IMR-90 (cell line): ENCODE measurements around the gene CCDC70. TPM values are rescaled to one million over a fixed set of nuclear protein-coding genes. Genes with fewer than 3 reads are reported as not detected.

Source experiments
- ATAC-seq: fragments of 200-7000 bp; cut with Tn5 transposase; 2 replicates; pipeline ENCODE4 v1.9.1; 2020; ENCODE audit warnings: low read depth, mild to moderate bottlenecking, moderate library complexity
- BruUV-seq: library from RNA; stranded (reverse); fragments of 400-500 nt; replicated peaks from 2 replicates; lab custom pipeline; 2021; lab: Mats Ljungman, UMichigan
- CTCF ChIA-PET: fragments of 300-600 bp; formaldehyde crosslinking; extraction: SDS; loops from one replicate; lab custom pipeline; 2021; ENCODE audit warnings: antibody characterized with exemption; lab: Yijun Ruan, JAX
- POLR2A ChIA-PET: fragments of 300-600 bp; sonication (Branson Sonifier 250); formaldehyde crosslinking; loops from one replicate; lab custom pipeline; 2022; ENCODE audit warnings: antibody characterized with exemption; ENCODE audit not compliant: unreplicated experiment; lab: Charles Lee
- DNase-seq: peaks from one replicate; pipeline ENCODE4 v3.0.0; 2013
- H2AFZ ChIP-seq: replicated peaks from 2 replicates; pipeline ENCODE3; 2013; ENCODE audit warnings: low read length, mild to moderate bottlenecking; ENCODE audit not compliant: poor library complexity
- H2AK5ac ChIP-seq: 2 replicates; pipeline ENCODE4 v1.6.1; 2013; ENCODE audit warnings: low read depth, low read length, inconsistent platforms
- H2AK9ac ChIP-seq: replicated peaks from 2 replicates; pipeline ENCODE3; 2013; ENCODE audit warnings: mild to moderate bottlenecking, low read depth, low read length, moderate library complexity; ENCODE audit not compliant: poor library complexity
- H2BK120ac ChIP-seq: 2 replicates; pipeline ENCODE4 v1.6.1; 2013; ENCODE audit warnings: low read depth, low read length, inconsistent platforms
- H2BK15ac ChIP-seq: 3 replicates; pipeline ENCODE4 v1.6.1; 2013; ENCODE audit warnings: low read depth, low read length, inconsistent platforms
- H2BK20ac ChIP-seq: 2 replicates; pipeline ENCODE4 v1.6.1; 2013; ENCODE audit warnings: low read depth, mild to moderate bottlenecking, inconsistent platforms, low read length, moderate library complexity
- H2BK5ac ChIP-seq: 2 replicates; pipeline ENCODE4 v1.6.1; 2013; ENCODE audit warnings: mild to moderate bottlenecking, low read depth, low read length, inconsistent platforms; ENCODE audit not compliant: poor library complexity, severe bottlenecking
- H3K14ac ChIP-seq: replicated peaks from 2 replicates; pipeline ENCODE4 v1.6.1; 2013; ENCODE audit warnings: low read depth, low read length, inconsistent platforms
- H3K18ac ChIP-seq: 2 replicates; pipeline ENCODE4 v1.6.1; 2013; ENCODE audit warnings: low read depth, low read length, control low read depth
- H3K23ac ChIP-seq: 2 replicates; pipeline ENCODE4 v1.6.1; 2013; ENCODE audit warnings: low read depth, low read length, inconsistent platforms
- H3K27ac ChIP-seq: 2 replicates; pipeline ENCODE4 v1.5.1; 2013; ENCODE audit warnings: mild to moderate bottlenecking, control low read depth, low read length; ENCODE audit not compliant: insufficient read depth
- H3K27me3 ChIP-seq: 2 replicates; pipeline ENCODE4 v1.6.1; 2013; ENCODE audit warnings: low read length; ENCODE audit not compliant: control insufficient read depth, insufficient read depth
- H3K36me3 ChIP-seq: 2 replicates; pipeline ENCODE4 v1.6.1; 2013; ENCODE audit warnings: low read length, mixed read lengths; ENCODE audit not compliant: control insufficient read depth, insufficient read depth
- H3K4ac ChIP-seq: 2 replicates; pipeline ENCODE4 v1.6.1; 2013; ENCODE audit warnings: low read depth, low read length, inconsistent platforms
- H3K4me1 ChIP-seq: 2 replicates; pipeline ENCODE4 v1.6.1; 2013; ENCODE audit warnings: low read length, mixed read lengths; ENCODE audit not compliant: control insufficient read depth, insufficient read depth
- H3K4me2 ChIP-seq: 2 replicates; pipeline ENCODE4 v1.6.1; 2013; ENCODE audit warnings: low read depth, mild to moderate bottlenecking, control low read depth, low read length, moderate library complexity
- H3K4me3 ChIP-seq: 2 replicates; pipeline ENCODE4 v1.5.1; 2013; ENCODE audit warnings: low read depth, mild to moderate bottlenecking, control low read depth, low read length, moderate library complexity; ENCODE audit not compliant: insufficient read depth
- H3K56ac ChIP-seq: 2 replicates; pipeline ENCODE4 v1.6.1; 2013; ENCODE audit warnings: low read length, inconsistent platforms; ENCODE audit not compliant: insufficient read depth; ENCODE audit errors: extremely low read depth
- H3K79me1 ChIP-seq, 2 experiments: 2 replicates each; pipeline ENCODE4 v1.6.1; 2013; ENCODE audit warnings: low read length in 2 of 2, inconsistent platforms in 1 of 2, low read depth in 1 of 2
- H3K9ac ChIP-seq: 2 replicates; pipeline ENCODE4 v1.6.1; 2013; ENCODE audit warnings: low read depth, low read length, control low read depth
- H3K9me1 ChIP-seq: 2 replicates; pipeline ENCODE4 v1.6.1; 2013; ENCODE audit warnings: low read length, inconsistent platforms; ENCODE audit not compliant: insufficient read depth
- H3K9me3 ChIP-seq: 2 replicates; pipeline ENCODE4 v1.6.1; 2013; ENCODE audit warnings: low read length; ENCODE audit not compliant: control insufficient read depth, insufficient read depth
- H4K20me1 ChIP-seq: 2 replicates; pipeline ENCODE4 v1.6.1; 2013; ENCODE audit warnings: low read length, inconsistent platforms; ENCODE audit not compliant: insufficient read depth
- H4K5ac ChIP-seq: 2 replicates; pipeline ENCODE4 v1.6.1; 2013; ENCODE audit warnings: mild to moderate bottlenecking, low read depth, low read length, control low read depth
- H4K8ac ChIP-seq, 2 experiments: 2 replicates each; pipeline ENCODE4 v1.6.1; 2013; ENCODE audit warnings: low read depth in 2 of 2, low read length in 2 of 2, control low read depth in 1 of 2, inconsistent platforms in 1 of 2
- H4K91ac ChIP-seq: 2 replicates; pipeline ENCODE4 v1.6.1; 2013; ENCODE audit warnings: low read depth, low read length, inconsistent platforms; ENCODE audit not compliant: insufficient read depth
- BHLHE40 ChIP-seq: fragments of 150-350 bp; IDR thresholded peaks from 2 replicates; pipeline ENCODE4 v1.6.1; 2016; ENCODE audit warnings: mild to moderate bottlenecking, low read depth, low read length
- CHD1 ChIP-seq: IDR thresholded peaks from 2 replicates; pipeline ENCODE4 v1.6.1; 2012; ENCODE audit warnings: low read depth, low read length, improper control_type of control experiment
- ELK1 ChIP-seq: fragments of 150-350 bp; IDR thresholded peaks from 2 replicates; pipeline ENCODE4 v1.6.1; 2016; ENCODE audit warnings: low read depth, mild to moderate bottlenecking, low read length, moderate library complexity, borderline replicate concordance
- FOS ChIP-seq: fragments of 150-350 bp; IDR thresholded peaks from 2 replicates; pipeline ENCODE4 v1.6.1; 2016; ENCODE audit warnings: low read depth, low read length
- MAFK ChIP-seq: IDR thresholded peaks from 2 replicates; pipeline ENCODE4 v1.6.1; 2012; ENCODE audit warnings: low read depth, low read length, improper control_type of control experiment
- NFE2L2 ChIP-seq: fragments of 150-350 bp; IDR thresholded peaks from 2 replicates; pipeline ENCODE4 v1.6.1; 2016; ENCODE audit warnings: low read depth, mild to moderate bottlenecking, low read length
- RCOR1 ChIP-seq: IDR thresholded peaks from 2 replicates; pipeline ENCODE4 v1.6.1; 2012; ENCODE audit warnings: mild to moderate bottlenecking, low read length, improper control_type of control experiment; ENCODE audit not compliant: insufficient replicate concordance
- RFX5 ChIP-seq: IDR thresholded peaks from 2 replicates; pipeline ENCODE4 v1.8.0; 2012; ENCODE audit warnings: low read depth, mild to moderate bottlenecking, low read length, moderate library complexity
- WGBS, 2 experiments: methylation state at CpG; one replicate each; pipeline versions ENCODE4 v1.1.5 to v1.1.7; 2013; ENCODE audit warnings: missing lambda C conversion rate in 2 of 2; ENCODE audit not compliant: insufficient read length in 1 of 2; ENCODE audit errors: extremely low coverage in 2 of 2; 5-methylcytosine and 5-hydroxymethylcytosine counted together
- dilution Hi-C: fragments of 300-500 bp; cut with HindIII; formaldehyde crosslinking; loops from one replicate; pipeline ENCODE4 v1.14.3; 2018; ENCODE audit warnings: low sequenced_read_pairs; ENCODE audit not compliant: unreplicated experiment
- in situ Hi-C: fragments of 300-500 bp; cut with MboI; formaldehyde crosslinking; loops from 3 replicates; pipeline ENCODE4 v1.14.3; 2019; ENCODE audit warnings: low sequenced_read_pairs, inconsistent platforms, mixed read lengths
- intact Hi-C: fragments of 100-400 bp; cut with micrococcal nuclease; formaldehyde crosslinking; loops from 2 replicates; pipeline ENCODE4 v1.10.0; 2022
- polyA plus RNA-seq, 3 experiments: library from polyadenylated mRNA; depleted of rRNA; stranded (reverse); fragments of >200 nt; gene quantifications; 2 replicates each; pipeline ENCODE4 v1.2.3, GENCODE V29; 2012; ENCODE audit warnings: low replicate concordance in 1 of 3
- total RNA-seq: library from RNA; depleted of rRNA; stranded (reverse); fragments of >200 nt; gene quantifications from 2 replicates; pipeline ENCODE4 v1.2.3, GENCODE V29; 2012

Gene CCDC70
- total and polyA plus RNA-seq, 2 of the 4 experiments (the other 2 are of a cell fraction): not detected

- no peak overlapping the region for H2BK20ac ChIP-seq
- H3K27ac ChIP-seq: no peak overlapping the region
- H3K9ac ChIP-seq: no peak overlapping the region
- no peak overlapping the region for H2BK5ac ChIP-seq
- H4K91ac ChIP-seq: no peak overlapping the region
- H3K9me1 ChIP-seq: no peaks in the 10 kb centered on the region
- H4K8ac ChIP-seq: no peak overlapping the region
- H3K79me1 ChIP-seq: no peaks in the 10 kb centered on the region
- H3K27me3 ChIP-seq: peaks cover 70% of the 10 kb centered on the region
- DNase-seq (no peak), ATAC-seq (no peak)
- H3K4me3 ChIP-seq: no peak overlapping the region
- ChIA-PET POLR2A (no interaction called here), CTCF (no interaction called here)
- H3K18ac ChIP-seq: no peak overlapping the region
- 73% methylated on average over 5 of the region's 13 CpGs; no CpG with 5 or more reads in 1 of the 2 experiments for WGBS, 2 experiments
- no peak overlapping the region for H3K14ac ChIP-seq
- no peak overlapping the region for H2BK15ac ChIP-seq
- TF ChIP-seq ELK1: no peak
- TF ChIP-seq FOS: no peak
- no peak for TF ChIP-seq NFE2L2
- no peak for TF ChIP-seq RFX5
- TF ChIP-seq CHD1: no peak
- no peak for TF ChIP-seq MAFK
- no peak for TF ChIP-seq RCOR1
- TF ChIP-seq BHLHE40: no peak
- H3K4me1 ChIP-seq: no peaks in the 10 kb centered on the region
- no peak overlapping the region for H3K4ac ChIP-seq
- no peak overlapping the region for H2AK9ac ChIP-seq
- H2BK120ac ChIP-seq: no peak overlapping the region
- intact Hi-C loops (no loop called here), dilution Hi-C loops (no loop called here), in situ Hi-C loops (no loop called here)
- H3K4me2 ChIP-seq: no peak overlapping the region
- no peak overlapping the region for H3K23ac ChIP-seq
- H3K9me3 ChIP-seq: no peaks in the 10 kb centered on the region
- no peak overlapping the region for H3K56ac ChIP-seq
- H2AK5ac ChIP-seq: no peak overlapping the region
- H2AFZ ChIP-seq: no peak overlapping the region
- H4K20me1 ChIP-seq: no peaks in the 10 kb centered on the region
- H3K36me3 ChIP-seq: no peaks in the 10 kb centered on the region
- BruUV-seq: no TSS peak
- H4K5ac ChIP-seq: no peak overlapping the region
Measured at GRCh38 chr13:51822106-51822815, 39.5 kb upstream of the CCDC70 start.
